Measurements from ENCODE around the gene IFT43. TPM values are rescaled to one million over a fixed set of nuclear protein-coding genes. Genes with fewer than 3 reads are reported as not detected.

The IFT43 gene
- total and polyA plus RNA-seq, 4 donors: 20.9 to 49.2 (median 44.7) TPM

GRCh38 chr14:76125511-76125910 is 139.9 kb downstream of the IFT43 start:
- Histone ChIP-seq H3K27me3 (ENCODE audit: control insufficient read depth, insufficient read depth, low read length) (peaks cover under 1% of the 10 kb centered on the region), H3K36me3 (ENCODE audit: control insufficient read depth, insufficient read depth, low read length) (no peaks in the 10 kb centered on the region), H3K4me1 (ENCODE audit: control insufficient read depth, insufficient read depth, low read length) (no peaks in the 10 kb centered on the region), H3K9me3 (ENCODE audit: control insufficient read depth, insufficient read depth, low read length) (no peaks in the 10 kb centered on the region), H3K4me3 (ENCODE audit: low read depth, low read length) (no peak overlapping the region), H3K27ac (ENCODE audit: low read depth, low read length) (no peak overlapping the region)
- WGBS (ENCODE audit: insufficient coverage): 52% methylated on average over 4 of the region's 8 CpGs
- DNase-seq (ENCODE audit: low read depth in 4 of 6, low spot score in 6 of 6): no peak

GRCh38 chr14:76126076-76126475 is 140.5 kb downstream of the IFT43 start:
- Histone ChIP-seq H3K27me3 (ENCODE audit: control insufficient read depth, insufficient read depth, low read length) (peaks cover 6% of the 10 kb centered on the region), H3K36me3 (ENCODE audit: control insufficient read depth, insufficient read depth, low read length) (no peaks in the 10 kb centered on the region), H3K4me3 (ENCODE audit: low read depth, low read length) (no peak overlapping the region), H3K4me1 (ENCODE audit: control insufficient read depth, insufficient read depth, low read length) (no peaks in the 10 kb centered on the region), H3K9me3 (ENCODE audit: control insufficient read depth, insufficient read depth, low read length) (no peaks in the 10 kb centered on the region), H3K27ac (ENCODE audit: low read depth, low read length) (no peak overlapping the region)
- 93% methylated on average over 2 of the region's 5 CpGs for WGBS (ENCODE audit: insufficient coverage)
- DNase-seq (ENCODE audit: low read depth in 4 of 6, low spot score in 6 of 6): no peak

- H3K27ac ChIP-seq (ENCODE audit: low read depth, low read length): no peak overlapping the region
- WGBS (ENCODE audit: insufficient coverage): 100% methylated on average over 1 of the region's 3 CpGs
- no peaks in the 10 kb centered on the region for H3K36me3 ChIP-seq (ENCODE audit: control insufficient read depth, insufficient read depth, low read length)
- peaks cover 26% of the 10 kb centered on the region for H3K27me3 ChIP-seq (ENCODE audit: control insufficient read depth, insufficient read depth, low read length)
- no peak overlapping the region for H3K4me3 ChIP-seq (ENCODE audit: low read depth, low read length)
- DNase-seq (ENCODE audit: low read depth in 4 of 6, low spot score in 6 of 6): no peak
- no peaks in the 10 kb centered on the region for H3K9me3 ChIP-seq (ENCODE audit: control insufficient read depth, insufficient read depth, low read length)
- peaks cover 5% of the 10 kb centered on the region for H3K4me1 ChIP-seq (ENCODE audit: control insufficient read depth, insufficient read depth, low read length)
Observed at GRCh38 chr14:76129851-76130576, 144.5 kb downstream of the IFT43 start.

GRCh38 chr14:76131071-76131965 is 145.8 kb downstream of the IFT43 start:
- no peak for DNase-seq (ENCODE audit: low read depth in 4 of 6, low spot score in 6 of 6)
- H3K4me3 ChIP-seq (ENCODE audit: low read depth, low read length): no peak overlapping the region
- H3K36me3 ChIP-seq (ENCODE audit: control insufficient read depth, insufficient read depth, low read length): no peaks in the 10 kb centered on the region
- H3K9me3 ChIP-seq (ENCODE audit: control insufficient read depth, insufficient read depth, low read length): no peaks in the 10 kb centered on the region
- peaks cover 34% of the 10 kb centered on the region for H3K27me3 ChIP-seq (ENCODE audit: control insufficient read depth, insufficient read depth, low read length)
- WGBS (ENCODE audit: insufficient coverage): 11% methylated on average over 17 of the region's 30 CpGs
- H3K4me1 ChIP-seq (ENCODE audit: control insufficient read depth, insufficient read depth, low read length): peaks cover 5% of the 10 kb centered on the region
- no peak overlapping the region for H3K27ac ChIP-seq (ENCODE audit: low read depth, low read length)

- WGBS (ENCODE audit: insufficient coverage): 53% methylated on average over 4 of the region's 4 CpGs
- H3K27ac ChIP-seq (ENCODE audit: low read depth, low read length): no peak overlapping the region
- H3K4me1 ChIP-seq (ENCODE audit: control insufficient read depth, insufficient read depth, low read length): peaks cover 10% of the 10 kb centered on the region
- no peaks in the 10 kb centered on the region for H3K9me3 ChIP-seq (ENCODE audit: control insufficient read depth, insufficient read depth, low read length)
- no peaks in the 10 kb centered on the region for H3K36me3 ChIP-seq (ENCODE audit: control insufficient read depth, insufficient read depth, low read length)
- DNase-seq (ENCODE audit: low read depth in 4 of 6, low spot score in 6 of 6): peak in 1 of 6 donors; percentile 55
- peaks cover 49% of the 10 kb centered on the region for H3K27me3 ChIP-seq (ENCODE audit: control insufficient read depth, insufficient read depth, low read length)
- no peak overlapping the region for H3K4me3 ChIP-seq (ENCODE audit: low read depth, low read length)
Observed at GRCh38 chr14:76133103-76133502, 147.5 kb downstream of the IFT43 start.

Other genes starting within 250 kb of the IFT43 start
- 100 to 1,000 TPM in 1 of 2 donors, 10 to 100 TPM in 1; 37.3 to 114 TPM for gene TGFB3, start 3.8 kb upstream of the IFT43 start, total RNA-seq
- gene TGFB3, start 3.8 kb upstream of the IFT43 start, polyA plus RNA-seq (ENCODE audit: insufficient read length in 2 of 2): 10 to 100 TPM; 29.2 to 38.4 TPM
- 10 to 100 TPM; 47.3 to 69.5 TPM for gene GPATCH2L, start 166.2 kb downstream of the IFT43 start, total RNA-seq
- gene GPATCH2L, start 166.2 kb downstream of the IFT43 start, polyA plus RNA-seq (ENCODE audit: insufficient read length in 2 of 2): 10 to 100 TPM; 21.3 to 39.4 TPM